Stimulated activated CD4-positive, alpha-beta T cell treated with anti-CD3 and anti-CD28 coated beads, Interleukin-15, amount 100 ng/mL, for 24 hours (primary cell): ENCODE measurements around the gene RAB29.

Experiments
- DNase-seq: peaks from one replicate; pipeline ENCODE4 v3.0.0-alpha.2; 2020

RAB29 gene

DNA sequence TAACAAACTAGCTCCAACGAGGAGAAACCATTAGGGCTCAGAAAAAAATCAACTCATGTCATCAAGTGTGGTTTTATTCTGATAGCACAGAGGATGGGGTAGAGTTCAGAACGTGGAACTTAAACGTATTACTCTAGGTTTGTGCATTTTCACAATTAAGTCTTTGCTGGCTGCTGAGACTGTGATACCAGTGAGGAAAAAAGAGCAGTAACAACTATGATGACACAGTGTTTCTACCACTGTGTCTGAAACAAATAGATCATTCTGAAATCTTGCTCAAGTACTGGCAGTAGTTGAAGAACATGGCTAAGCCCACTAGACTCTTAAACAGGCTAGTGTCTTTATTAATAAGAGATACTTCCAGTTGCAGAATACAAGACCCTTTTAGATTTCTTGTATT is 56.3 kb downstream of the RAB29 start:
- no peak for DNase-seq
